HG02623 (cell line): ENCODE data around the gene LRRC38.
"Not testable (repeated sequence)": the region's sequence is repeated elsewhere in the genome, so short reads cannot be mapped to it uniquely, and the experiment has no call there.

Experiments used
- ATAC-seq: cut with Tn5 transposase; IDR thresholded peaks from one replicate; pipeline ENCODE4 v1.9.1; 2021; ENCODE audit warnings: moderate library complexity; ENCODE audit not compliant: unreplicated experiment

Gene LRRC38

GRCh38 chr1:13465515-13465914 is 48.3 kb downstream of the LRRC38 start:
- ATAC-seq = no peak

GRCh38 chr1:13462682-13463081 is 51.1 kb downstream of the LRRC38 start:
- no peak for ATAC-seq

DNA sequence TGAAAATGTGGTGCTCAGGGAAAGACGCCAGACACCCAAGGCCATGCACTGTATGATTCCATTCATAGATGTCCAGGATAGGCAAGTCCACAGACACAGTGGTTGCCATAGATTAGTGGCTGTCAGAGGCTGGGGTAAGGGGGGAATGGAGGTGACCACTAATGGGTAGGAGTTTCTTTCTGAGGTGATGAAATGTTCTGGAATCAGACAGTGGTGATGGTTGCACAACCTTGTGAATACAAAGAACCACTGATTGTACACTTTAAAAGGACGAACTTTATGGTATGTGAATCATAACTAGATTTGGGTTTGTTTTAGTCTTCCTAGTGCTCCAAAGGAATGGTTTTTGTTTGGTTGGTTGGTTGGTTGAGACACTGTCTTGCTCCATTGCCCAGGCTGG is 51.8 kb downstream of the LRRC38 start:
- ATAC-seq = no peak

DNA sequence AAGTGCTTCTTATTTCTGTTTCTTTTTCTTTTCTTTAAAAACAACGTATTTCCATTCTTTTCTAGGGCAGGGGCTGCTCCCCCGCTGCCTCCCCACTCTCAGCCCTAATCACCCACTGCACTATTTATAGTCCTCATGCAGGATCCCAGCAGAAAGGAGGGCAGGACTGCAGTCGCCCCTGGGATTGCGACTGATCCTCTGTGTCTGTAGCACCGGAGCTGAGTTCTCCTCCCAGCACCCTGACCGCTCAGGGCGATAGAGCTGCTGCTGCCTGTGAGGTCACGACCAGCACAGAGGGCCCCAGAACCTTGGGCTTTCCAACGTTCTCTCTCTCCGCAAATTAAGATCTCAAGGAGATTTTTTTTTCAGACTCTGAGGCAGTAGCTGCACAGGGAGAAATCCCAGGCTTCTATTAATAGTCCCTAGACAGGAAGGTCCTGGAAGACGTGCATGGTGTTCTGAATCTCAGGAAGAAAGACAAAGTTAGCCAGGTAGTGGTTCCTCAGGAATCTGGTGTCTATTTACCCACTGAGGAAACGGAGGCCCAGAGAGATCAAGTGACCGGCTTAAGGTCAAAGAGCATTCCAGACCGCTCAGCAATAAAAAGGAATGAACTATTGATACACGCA is 56.8 kb downstream of the LRRC38 start:
- no peak for ATAC-seq

- ATAC-seq = no peak
Observed at GRCh38 chr1:13451399-13451965, 62.3 kb downstream of the LRRC38 start.

- ATAC-seq = no peak
Observed at GRCh38 chr1:13450204-13450603, 63.6 kb downstream of the LRRC38 start.

DNA sequence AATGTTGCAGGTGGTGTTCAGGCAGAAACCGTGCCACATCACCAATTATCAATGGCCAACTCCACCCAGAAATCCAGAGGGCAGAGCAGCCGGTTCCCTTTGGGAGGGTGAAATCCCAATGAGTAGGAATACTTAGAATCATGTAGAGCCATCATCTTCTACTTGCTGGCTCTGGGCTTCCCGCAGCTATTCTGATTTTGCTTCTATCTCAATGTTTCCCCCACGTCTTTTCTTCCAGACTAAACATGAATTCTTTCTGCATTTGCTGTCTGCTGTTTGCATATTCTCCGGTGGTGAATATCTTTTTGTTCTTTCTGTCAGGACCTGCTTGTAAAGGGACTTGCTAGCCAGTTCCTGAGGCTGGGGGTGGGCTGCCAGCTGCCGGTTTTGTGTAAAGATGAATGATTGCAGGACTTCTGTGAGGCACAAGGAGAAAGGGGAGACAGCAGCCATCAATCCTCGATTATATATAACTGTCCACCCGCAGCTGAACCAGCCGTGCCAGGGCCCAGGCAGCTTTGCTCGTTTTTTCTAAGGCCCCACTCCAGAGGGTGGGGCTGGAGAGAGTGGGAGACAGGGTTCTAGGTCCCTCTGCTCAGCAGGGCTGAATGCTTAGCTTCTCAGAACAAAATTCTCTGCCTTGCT is 70.3 kb downstream of the LRRC38 start:
- ATAC-seq = no peak

- not testable (repeated sequence) for ATAC-seq
Observed at GRCh38 chr1:13439104-13439783, 74.6 kb downstream of the LRRC38 start.

GRCh38 chr1:13435458-13435857 is 78.3 kb downstream of the LRRC38 start:
- no peak for ATAC-seq

- not testable (repeated sequence) for ATAC-seq
Observed at GRCh38 chr1:13433694-13434358, 80.0 kb downstream of the LRRC38 start.

GRCh38 chr1:13432251-13432650 is 81.6 kb downstream of the LRRC38 start:
- ATAC-seq = no peak

DNA sequence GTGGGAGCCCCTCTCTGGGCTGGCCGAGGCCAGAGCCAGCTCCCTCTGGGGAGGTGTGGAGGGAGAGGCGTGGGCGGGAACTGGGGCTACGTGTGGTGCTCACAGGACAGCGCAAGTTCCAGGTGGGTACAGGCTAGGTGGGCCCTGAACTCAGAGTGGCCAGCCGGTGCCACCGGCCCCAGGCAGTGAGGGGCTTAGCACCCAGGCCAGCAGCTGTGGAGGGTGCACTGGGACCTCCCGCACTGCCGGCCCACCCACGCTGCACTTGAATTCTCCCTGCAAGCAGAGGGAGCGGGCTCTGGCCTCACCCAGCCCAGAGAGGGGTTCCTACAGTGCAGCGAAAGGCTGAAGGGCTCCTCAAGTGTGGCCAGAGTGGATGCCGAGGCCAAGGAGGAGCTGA is 83.3 kb downstream of the LRRC38 start:
- no peak for ATAC-seq
